Renal cortical epithelial cell (primary cell): ENCODE measurements around the gene TOP3B. TPM values are rescaled to one million over a fixed set of nuclear protein-coding genes. Genes with fewer than 3 reads are reported as not detected.
"Not testable (repeated sequence)": the region's sequence is repeated elsewhere in the genome, so short reads cannot be mapped to it uniquely, and the experiment has no call there.

Experiments
- DNase-seq: peaks from one replicate; pipeline ENCODE4 v3.0.0-alpha.2; 2011; ENCODE audit warnings: low read depth
- total RNA-seq: library from RNA; depleted of rRNA; stranded (reverse); fragments of >200 nt; gene quantifications from 2 replicates; pipeline ENCODE4 v1.2.3, GENCODE V29; 2014

The TOP3B gene
- total RNA-seq, 1 donor from 2014 or later: 30.5 TPM

- no peak for DNase-seq
Measured at GRCh38 chr22:21927174-21927823, 55.3 kb downstream of the TOP3B start.

- no peak for DNase-seq
Measured at GRCh38 chr22:21926728-21927127, 55.9 kb downstream of the TOP3B start.

GRCh38 chr22:21923163-21923561, 59.4 kb downstream of the TOP3B start:
- no peak for DNase-seq

GRCh38 chr22:21922370-21923162, 60.0 kb downstream of the TOP3B start:
- DNase-seq: no peak

GRCh38 chr22:21921729-21922128, 60.9 kb downstream of the TOP3B start:
- no peak for DNase-seq

- no peak for DNase-seq
Measured at GRCh38 chr22:21921184-21921721, 61.3 kb downstream of the TOP3B start.

GRCh38 chr22:21920341-21921183, 62.0 kb downstream of the TOP3B start:
- DNase-seq: no peak

GRCh38 chr22:21919526-21920307, 62.9 kb downstream of the TOP3B start:
- no peak for DNase-seq

GRCh38 chr22:21918466-21919185, 64.0 kb downstream of the TOP3B start:
- DNase-seq: no peak

- DNase-seq: no peak
Measured at GRCh38 chr22:21917959-21918261, 64.7 kb downstream of the TOP3B start.

- no peak for DNase-seq
Measured at GRCh38 chr22:21917181-21917958, 65.2 kb downstream of the TOP3B start.

GRCh38 chr22:21916309-21916918, 66.2 kb downstream of the TOP3B start:
- DNase-seq: no peak

GRCh38 chr22:21915624-21916308, 66.8 kb downstream of the TOP3B start:
- DNase-seq: no peak

GRCh38 chr22:21914033-21914642, 68.4 kb downstream of the TOP3B start:
- not testable (repeated sequence) for DNase-seq

- DNase-seq: not testable (repeated sequence)
Measured at GRCh38 chr22:21910367-21910766, 72.2 kb downstream of the TOP3B start.

GRCh38 chr22:21909871-21910270, 72.7 kb downstream of the TOP3B start:
- no peak for DNase-seq

GRCh38 chr22:21907638-21908522, 74.7 kb downstream of the TOP3B start:
- no peak for DNase-seq
